SK-N-SH (cell line): Measurements from ENCODE around the gene U2SURP. TPM values are rescaled to one million over a fixed set of nuclear protein-coding genes. Genes with fewer than 3 reads are reported as not detected.

ENCODE experiments used
- CTCF ChIA-PET: fragments of 300-600, 350-600 bp; formaldehyde crosslinking; extraction: SDS; loops from one replicate; lab custom pipeline; 2021; lab: Yijun Ruan, JAX
- POLR2A ChIA-PET: fragments of 350-600 bp; sonication (Branson Sonifier 250); formaldehyde crosslinking; extraction: SDS; loops from one replicate; lab custom pipeline; 2020; ENCODE audit warnings: antibody characterized with exemption, inconsistent platforms; lab: Yijun Ruan, JAX
- DNase-seq: peaks from one replicate; pipeline ENCODE4 v3.0.0; 2012
- H2AFZ ChIP-seq: fragments of 200-600 bp; sonication (generic); 2 replicates; pipeline ENCODE4 v1.8.1; 2016; ENCODE audit warnings: antibody characterized with exemption, mild to moderate bottlenecking, low read depth
- H3F3A ChIP-seq: fragments of 200-600 bp; sonication (generic); replicated peaks from 2 replicates; pipeline ENCODE3; 2016; ENCODE audit warnings: antibody characterized with exemption, mild to moderate bottlenecking; ENCODE audit not compliant: insufficient read depth
- H3K27ac ChIP-seq, 2 experiments: fragments of 200-500 bp in 1 of 2; fragments of 200-600 bp in 1 of 2; sonication (Bioruptor generic) in 1 of 2; sonication (generic), shearing (Covaris generic) in 1 of 2; 2 replicates each; pipeline versions ENCODE4 v1.5.1 to v1.6.1; 2014 to 2016; ENCODE audit warnings: low read depth in 2 of 2, inconsistent platforms in 1 of 2, low read length in 1 of 2, mild to moderate bottlenecking in 1 of 2, mixed read lengths in 1 of 2
- H3K27me3 ChIP-seq: fragments of 200-600 bp; sonication (generic), shearing (Covaris generic); 2 replicates; pipeline ENCODE4 v1.6.1; 2016; ENCODE audit warnings: mixed run types; ENCODE audit not compliant: insufficient read depth
- H3K36me3 ChIP-seq, 2 experiments: fragments of 200-500 bp in 1 of 2; fragments of 200-600 bp in 1 of 2; sonication (Bioruptor generic) in 1 of 2; sonication (generic) in 1 of 2; replicated peaks in 1 of 2; 2 replicates each; pipeline versions ENCODE3 to v1.5.1; 2014 to 2016; ENCODE audit warnings: low read length in 1 of 2, mild to moderate bottlenecking in 1 of 2; ENCODE audit not compliant: insufficient read depth in 2 of 2, control insufficient read depth in 1 of 2
- H3K4me1 ChIP-seq, 2 experiments: fragments of 200-500 bp in 1 of 2; fragments of 200-600 bp in 1 of 2; sonication (Bioruptor generic) in 1 of 2; sonication (generic), shearing (Covaris generic) in 1 of 2; 2 replicates each; pipeline versions ENCODE4 v1.5.1 to v1.6.1; 2014 to 2016; ENCODE audit warnings: low read depth in 1 of 2, low read length in 1 of 2, mixed run types in 1 of 2; ENCODE audit not compliant: insufficient read depth in 2 of 2, control insufficient read depth in 1 of 2
- H3K4me2 ChIP-seq: fragments of 200-600 bp; sonication (generic), shearing (Covaris generic); 2 replicates; pipeline ENCODE4 v1.6.1; 2017; ENCODE audit warnings: mixed run types
- H3K4me3 ChIP-seq, 2 experiments: fragments of 200-500 bp in 1 of 2; fragments of 200-600 bp in 1 of 2; sonication (Bioruptor generic) in 1 of 2; sonication (generic), shearing (Covaris generic) in 1 of 2; 2 replicates each; pipeline versions ENCODE4 v1.5.1 to v1.8.1; 2014 to 2016; ENCODE audit warnings: low read depth in 2 of 2, inconsistent platforms in 1 of 2, low read length in 1 of 2, mild to moderate bottlenecking in 1 of 2, mixed read lengths in 1 of 2, moderate library complexity in 1 of 2
- H3K79me2 ChIP-seq: fragments of 200-600 bp; sonication (generic); 2 replicates; pipeline ENCODE4 v1.8.1; 2017; ENCODE audit warnings: mild to moderate bottlenecking; ENCODE audit not compliant: insufficient read depth
- H3K9ac ChIP-seq: fragments of 200-600 bp; sonication (generic); 2 replicates; pipeline ENCODE4 v1.6.1; 2017; ENCODE audit warnings: mixed run types
- H3K9me2 ChIP-seq: fragments of 200-600 bp; sonication (generic); 2 replicates; pipeline ENCODE4 v1.6.1; 2017; ENCODE audit warnings: mixed run types
- H3K9me3 ChIP-seq: fragments of 200-600 bp; sonication (generic); 2 replicates; pipeline ENCODE4 v1.6.1; 2017; ENCODE audit warnings: mixed run types, mild to moderate bottlenecking, moderate library complexity
- H4K20me1 ChIP-seq: fragments of 200-600 bp; sonication (generic); 2 replicates; pipeline ENCODE4 v1.6.1; 2017; ENCODE audit warnings: mild to moderate bottlenecking, mixed run types; ENCODE audit not compliant: insufficient read depth
- ELF1 ChIP-seq: IDR thresholded peaks from 2 replicates; pipeline ENCODE4 v1.4.0; 2012
- EP300 ChIP-seq, 2 experiments: IDR thresholded peaks; 2 replicates each; pipeline versions ENCODE4 v1.4.0 to v1.6.1; 2012; ENCODE audit warnings: borderline replicate concordance in 1 of 2, low read depth in 1 of 2, low read length in 1 of 2
- GABPA ChIP-seq: IDR thresholded peaks from 2 replicates; pipeline ENCODE4 v1.4.0; 2012; ENCODE audit warnings: low read depth, mild to moderate bottlenecking
- GATA2 ChIP-seq: sonication (generic); formaldehyde crosslinking; IDR thresholded peaks from 2 replicates; pipeline ENCODE4 v1.5.0; 2020; ENCODE audit warnings: mild to moderate bottlenecking, missing genetic modification reagents
- JUND ChIP-seq: IDR thresholded peaks from 2 replicates; pipeline ENCODE4 v1.4.0; 2012
- NRF1 ChIP-seq: IDR thresholded peaks from 2 replicates; pipeline ENCODE4 v1.6.1; 2012; ENCODE audit warnings: low read depth, mild to moderate bottlenecking, low read length
- RXRA ChIP-seq: IDR thresholded peaks from 2 replicates; pipeline ENCODE4 v1.4.0; 2012; ENCODE audit warnings: low read depth, mild to moderate bottlenecking, borderline replicate concordance
- SIN3A ChIP-seq: IDR thresholded peaks from 2 replicates; pipeline ENCODE4 v1.6.1; 2012; ENCODE audit warnings: low read depth, mild to moderate bottlenecking, low read length, moderate library complexity, borderline replicate concordance
- TAF1 ChIP-seq: IDR thresholded peaks from 2 replicates; pipeline ENCODE4 v1.6.1; 2012; ENCODE audit warnings: low read depth, mild to moderate bottlenecking, low read length, moderate library complexity, borderline replicate concordance
- TEAD4 ChIP-seq: IDR thresholded peaks from 2 replicates; pipeline ENCODE4 v1.4.0; 2012; ENCODE audit warnings: mild to moderate bottlenecking, borderline replicate concordance; ENCODE audit not compliant: insufficient read depth
- YY1 ChIP-seq: IDR thresholded peaks from 2 replicates; pipeline ENCODE4 v1.4.0; 2012; ENCODE audit warnings: low read depth, mild to moderate bottlenecking
- WGBS: methylation state at CpG from one replicate; pipeline ENCODE4 v1.1.6; 2017; ENCODE audit warnings: low lambda C conversion rate; 5-methylcytosine and 5-hydroxymethylcytosine counted together
- polyA plus RNA-seq, 3 experiments: library from polyadenylated mRNA; depleted of rRNA; stranded (reverse); fragments of >200 nt; gene quantifications; 2 replicates each; pipeline ENCODE4 v1.2.3, GENCODE V29; 2012
- TF ChIP-seq, protein P1 (sequence below): fragments of 200-600 bp; sonication (generic); IDR thresholded peaks from 2 replicates; pipeline ENCODE4 v1.6.1; 2017; ENCODE audit warnings: antibody characterized with exemption, mild to moderate bottlenecking, moderate library complexity
- TF ChIP-seq, protein P2 (sequence below): fragments of 150-350 bp; IDR thresholded peaks from 2 replicates; pipeline ENCODE4 v1.6.1; 2017; ENCODE audit warnings: antibody characterized with exemption, low read length, low read depth, borderline replicate concordance
- TF ChIP-seq, protein P3 (sequence below): IDR thresholded peaks from 2 replicates; pipeline ENCODE4 v1.6.1; 2012; ENCODE audit warnings: mild to moderate bottlenecking, low read depth, low read length, moderate library complexity
- TF ChIP-seq, protein P4 (sequence below): fragments of 150-350 bp; IDR thresholded peaks from 2 replicates; pipeline ENCODE4 v1.6.1; 2016; ENCODE audit warnings: mild to moderate bottlenecking, low read depth, low read length
- TF ChIP-seq, protein P5 (sequence below): IDR thresholded peaks from 2 replicates; pipeline ENCODE4; 2012

U2SURP gene
- polyA plus RNA-seq, 1 of the 3 experiments (the other 2 are of a cell fraction) = 10.9 TPM

DNA sequence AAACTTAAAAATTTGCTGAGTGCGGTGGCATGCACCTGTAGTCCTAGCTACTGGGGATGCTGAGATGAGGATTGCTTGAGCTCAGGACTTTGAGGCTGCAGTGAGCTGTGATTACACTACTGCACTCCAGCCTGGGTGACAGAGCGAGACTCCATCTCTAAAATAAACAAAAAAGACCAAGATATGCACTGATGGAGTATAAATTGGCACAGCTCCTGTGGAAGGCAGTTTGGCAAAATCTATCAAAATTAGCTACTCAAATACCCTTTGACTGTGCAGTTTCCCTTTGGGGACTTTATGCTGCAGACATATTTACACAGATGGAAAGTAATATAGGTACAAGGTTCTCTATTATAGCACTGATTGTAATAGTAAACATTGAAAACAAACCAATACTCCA is 18.1 kb upstream of the U2SURP start:
- Histone ChIP-seq H3K9me2 (no peaks in the 10 kb centered on the region), H3F3A (no peaks in the 10 kb centered on the region), H3K4me2 (no peak overlapping the region), H4K20me1 (no peaks in the 10 kb centered on the region), H3K4me3 (no peak overlapping the region), H3K27ac (no peak overlapping the region), H3K4me1 (0 out of 4 replicates have a peak, but pooled peaks cover 0 to 2% of the 10 kb centered on the region in 2 experiments), H3K9ac (no peak overlapping the region), H3K36me3 (no peaks in the 10 kb centered on the region), H2AFZ (no peak overlapping the region), H3K9me3 (no peaks in the 10 kb centered on the region), H3K79me2 (no peaks in the 10 kb centered on the region), H3K27me3 (no peaks in the 10 kb centered on the region)
- TF ChIP-seq ELF1 (no peak), TAF1 (no peak)
- TF ChIP-seq, protein P1, sequence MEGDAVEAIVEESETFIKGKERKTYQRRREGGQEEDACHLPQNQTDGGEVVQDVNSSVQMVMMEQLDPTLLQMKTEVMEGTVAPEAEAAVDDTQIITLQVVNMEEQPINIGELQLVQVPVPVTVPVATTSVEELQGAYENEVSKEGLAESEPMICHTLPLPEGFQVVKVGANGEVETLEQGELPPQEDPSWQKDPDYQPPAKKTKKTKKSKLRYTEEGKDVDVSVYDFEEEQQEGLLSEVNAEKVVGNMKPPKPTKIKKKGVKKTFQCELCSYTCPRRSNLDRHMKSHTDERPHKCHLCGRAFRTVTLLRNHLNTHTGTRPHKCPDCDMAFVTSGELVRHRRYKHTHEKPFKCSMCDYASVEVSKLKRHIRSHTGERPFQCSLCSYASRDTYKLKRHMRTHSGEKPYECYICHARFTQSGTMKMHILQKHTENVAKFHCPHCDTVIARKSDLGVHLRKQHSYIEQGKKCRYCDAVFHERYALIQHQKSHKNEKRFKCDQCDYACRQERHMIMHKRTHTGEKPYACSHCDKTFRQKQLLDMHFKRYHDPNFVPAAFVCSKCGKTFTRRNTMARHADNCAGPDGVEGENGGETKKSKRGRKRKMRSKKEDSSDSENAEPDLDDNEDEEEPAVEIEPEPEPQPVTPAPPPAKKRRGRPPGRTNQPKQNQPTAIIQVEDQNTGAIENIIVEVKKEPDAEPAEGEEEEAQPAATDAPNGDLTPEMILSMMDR = no peak
- TF ChIP-seq, protein P2, sequence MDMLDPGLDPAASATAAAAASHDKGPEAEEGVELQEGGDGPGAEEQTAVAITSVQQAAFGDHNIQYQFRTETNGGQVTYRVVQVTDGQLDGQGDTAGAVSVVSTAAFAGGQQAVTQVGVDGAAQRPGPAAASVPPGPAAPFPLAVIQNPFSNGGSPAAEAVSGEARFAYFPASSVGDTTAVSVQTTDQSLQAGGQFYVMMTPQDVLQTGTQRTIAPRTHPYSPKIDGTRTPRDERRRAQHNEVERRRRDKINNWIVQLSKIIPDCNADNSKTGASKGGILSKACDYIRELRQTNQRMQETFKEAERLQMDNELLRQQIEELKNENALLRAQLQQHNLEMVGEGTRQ = no peak
- DNase-seq = no peak
- 88% methylated on average over 2 of the region's 2 CpGs for WGBS
- ChIA-PET CTCF (interaction anchor here (1.6 to 3.5 kb wide), 3 partner anchors 10 to 396 kb away, joined by 4 to 35 read pairs (median 7); no protein-coding TSS in a partner anchor), POLR2A (no interaction called here)

DNA sequence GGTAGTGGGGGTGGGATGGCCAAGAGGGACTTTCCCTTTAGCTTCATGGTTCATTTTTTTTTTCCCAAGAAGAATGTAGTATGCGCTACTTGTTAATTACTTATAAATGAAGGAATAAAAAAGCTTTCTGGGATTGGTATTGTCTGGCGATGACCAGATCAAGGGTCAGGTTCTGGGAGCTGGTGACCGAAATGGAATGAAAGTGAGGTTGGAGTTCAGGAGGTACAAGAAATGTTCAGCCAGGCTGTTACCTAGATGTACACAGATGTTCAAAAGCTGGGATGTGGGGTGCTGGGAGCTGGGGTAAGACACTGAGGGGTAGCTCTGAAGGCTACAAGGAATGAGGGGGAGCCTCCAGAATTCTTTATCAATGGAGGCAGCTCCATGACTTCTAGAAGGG is 17.1 kb upstream of the U2SURP start:
- no peak overlapping the region for H3K4me2 ChIP-seq
- H3K9me3 ChIP-seq = no peaks in the 10 kb centered on the region
- no peaks in the 10 kb centered on the region for H3K79me2 ChIP-seq
- H3K9ac ChIP-seq = no peak overlapping the region
- no peak overlapping the region for H3K27ac ChIP-seq
- H2AFZ ChIP-seq = no peak overlapping the region
- H3F3A ChIP-seq = no peaks in the 10 kb centered on the region
- ChIA-PET POLR2A (no interaction called here), CTCF (interaction anchor here (1.6 to 3.5 kb wide), 3 partner anchors 9 to 397 kb away, joined by 4 to 35 read pairs (median 7); no protein-coding TSS in a partner anchor)
- H3K4me3 ChIP-seq = no peak overlapping the region
- WGBS = 97% methylated on average over 3 of the region's 3 CpGs
- TF ChIP-seq GABPA (no peak), ELF1 (no peak), GATA2 (CRISPR knock-in tag) (no peak), JUND (no peak), TEAD4 (no peak), YY1 (no peak), EP300 (IDR thresholded peaks at IDR 0.05; ENCODE audit: borderline replicate concordance in 1 of 2, low read depth in 1 of 2, low read length in 1 of 2) (no peak), TAF1 (no peak), NRF1 (no peak), SIN3A (no peak), RXRA (no peak)
- TF ChIP-seq, protein P3, sequence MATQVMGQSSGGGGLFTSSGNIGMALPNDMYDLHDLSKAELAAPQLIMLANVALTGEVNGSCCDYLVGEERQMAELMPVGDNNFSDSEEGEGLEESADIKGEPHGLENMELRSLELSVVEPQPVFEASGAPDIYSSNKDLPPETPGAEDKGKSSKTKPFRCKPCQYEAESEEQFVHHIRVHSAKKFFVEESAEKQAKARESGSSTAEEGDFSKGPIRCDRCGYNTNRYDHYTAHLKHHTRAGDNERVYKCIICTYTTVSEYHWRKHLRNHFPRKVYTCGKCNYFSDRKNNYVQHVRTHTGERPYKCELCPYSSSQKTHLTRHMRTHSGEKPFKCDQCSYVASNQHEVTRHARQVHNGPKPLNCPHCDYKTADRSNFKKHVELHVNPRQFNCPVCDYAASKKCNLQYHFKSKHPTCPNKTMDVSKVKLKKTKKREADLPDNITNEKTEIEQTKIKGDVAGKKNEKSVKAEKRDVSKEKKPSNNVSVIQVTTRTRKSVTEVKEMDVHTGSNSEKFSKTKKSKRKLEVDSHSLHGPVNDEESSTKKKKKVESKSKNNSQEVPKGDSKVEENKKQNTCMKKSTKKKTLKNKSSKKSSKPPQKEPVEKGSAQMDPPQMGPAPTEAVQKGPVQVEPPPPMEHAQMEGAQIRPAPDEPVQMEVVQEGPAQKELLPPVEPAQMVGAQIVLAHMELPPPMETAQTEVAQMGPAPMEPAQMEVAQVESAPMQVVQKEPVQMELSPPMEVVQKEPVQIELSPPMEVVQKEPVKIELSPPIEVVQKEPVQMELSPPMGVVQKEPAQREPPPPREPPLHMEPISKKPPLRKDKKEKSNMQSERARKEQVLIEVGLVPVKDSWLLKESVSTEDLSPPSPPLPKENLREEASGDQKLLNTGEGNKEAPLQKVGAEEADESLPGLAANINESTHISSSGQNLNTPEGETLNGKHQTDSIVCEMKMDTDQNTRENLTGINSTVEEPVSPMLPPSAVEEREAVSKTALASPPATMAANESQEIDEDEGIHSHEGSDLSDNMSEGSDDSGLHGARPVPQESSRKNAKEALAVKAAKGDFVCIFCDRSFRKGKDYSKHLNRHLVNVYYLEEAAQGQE = no peak
- TF ChIP-seq, protein P4, sequence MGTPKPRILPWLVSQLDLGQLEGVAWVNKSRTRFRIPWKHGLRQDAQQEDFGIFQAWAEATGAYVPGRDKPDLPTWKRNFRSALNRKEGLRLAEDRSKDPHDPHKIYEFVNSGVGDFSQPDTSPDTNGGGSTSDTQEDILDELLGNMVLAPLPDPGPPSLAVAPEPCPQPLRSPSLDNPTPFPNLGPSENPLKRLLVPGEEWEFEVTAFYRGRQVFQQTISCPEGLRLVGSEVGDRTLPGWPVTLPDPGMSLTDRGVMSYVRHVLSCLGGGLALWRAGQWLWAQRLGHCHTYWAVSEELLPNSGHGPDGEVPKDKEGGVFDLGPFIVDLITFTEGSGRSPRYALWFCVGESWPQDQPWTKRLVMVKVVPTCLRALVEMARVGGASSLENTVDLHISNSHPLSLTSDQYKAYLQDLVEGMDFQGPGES = no peak
- TF ChIP-seq, protein P5, sequence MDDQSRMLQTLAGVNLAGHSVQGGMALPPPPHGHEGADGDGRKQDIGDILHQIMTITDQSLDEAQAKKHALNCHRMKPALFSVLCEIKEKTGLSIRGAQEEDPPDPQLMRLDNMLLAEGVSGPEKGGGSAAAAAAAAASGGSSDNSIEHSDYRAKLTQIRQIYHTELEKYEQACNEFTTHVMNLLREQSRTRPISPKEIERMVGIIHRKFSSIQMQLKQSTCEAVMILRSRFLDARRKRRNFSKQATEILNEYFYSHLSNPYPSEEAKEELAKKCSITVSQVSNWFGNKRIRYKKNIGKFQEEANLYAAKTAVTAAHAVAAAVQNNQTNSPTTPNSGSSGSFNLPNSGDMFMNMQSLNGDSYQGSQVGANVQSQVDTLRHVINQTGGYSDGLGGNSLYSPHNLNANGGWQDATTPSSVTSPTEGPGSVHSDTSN = no peak
- no peak for DNase-seq
- no peaks in the 10 kb centered on the region for H4K20me1 ChIP-seq
- H3K27me3 ChIP-seq = no peaks in the 10 kb centered on the region
- H3K4me1 ChIP-seq = 0 out of 4 replicates have a peak, but pooled peaks cover 0 to 2% of the 10 kb centered on the region in 2 experiments
- no peaks in the 10 kb centered on the region for H3K9me2 ChIP-seq
- H3K36me3 ChIP-seq = no peaks in the 10 kb centered on the region
